IMR-90 (cell line): ENCODE data around the gene MDP1. TPM values are rescaled to one million over a fixed set of nuclear protein-coding genes. Genes with fewer than 3 reads are reported as not detected.
A peak's percentile ranks its signal among the peaks of the same experiment; 100 is the strongest.

Experiments used
- ATAC-seq: fragments of 200-7000 bp; cut with Tn5 transposase; 2 replicates; pipeline ENCODE4 v1.9.1; 2020; ENCODE audit warnings: low read depth, mild to moderate bottlenecking, moderate library complexity
- BruUV-seq: library from RNA; stranded (reverse); fragments of 400-500 nt; replicated peaks from 2 replicates; lab custom pipeline; 2021; lab: Mats Ljungman, UMichigan
- CTCF ChIA-PET: fragments of 300-600 bp; formaldehyde crosslinking; extraction: SDS; loops from one replicate; lab custom pipeline; 2021; ENCODE audit warnings: antibody characterized with exemption; lab: Yijun Ruan, JAX
- POLR2A ChIA-PET: fragments of 300-600 bp; sonication (Branson Sonifier 250); formaldehyde crosslinking; loops from one replicate; lab custom pipeline; 2022; ENCODE audit warnings: antibody characterized with exemption; ENCODE audit not compliant: unreplicated experiment; lab: Charles Lee
- DNase-seq: peaks from one replicate; pipeline ENCODE4 v3.0.0; 2013
- H2AFZ ChIP-seq: replicated peaks from 2 replicates; pipeline ENCODE3; 2013; ENCODE audit warnings: low read length, mild to moderate bottlenecking; ENCODE audit not compliant: poor library complexity
- H2AK5ac ChIP-seq: 2 replicates; pipeline ENCODE4 v1.6.1; 2013; ENCODE audit warnings: low read depth, low read length, inconsistent platforms
- H2AK9ac ChIP-seq: replicated peaks from 2 replicates; pipeline ENCODE3; 2013; ENCODE audit warnings: mild to moderate bottlenecking, low read depth, low read length, moderate library complexity; ENCODE audit not compliant: poor library complexity
- H2BK120ac ChIP-seq: 2 replicates; pipeline ENCODE4 v1.6.1; 2013; ENCODE audit warnings: low read depth, low read length, inconsistent platforms
- H2BK15ac ChIP-seq: 3 replicates; pipeline ENCODE4 v1.6.1; 2013; ENCODE audit warnings: low read depth, low read length, inconsistent platforms
- H2BK20ac ChIP-seq: 2 replicates; pipeline ENCODE4 v1.6.1; 2013; ENCODE audit warnings: low read depth, mild to moderate bottlenecking, inconsistent platforms, low read length, moderate library complexity
- H2BK5ac ChIP-seq: 2 replicates; pipeline ENCODE4 v1.6.1; 2013; ENCODE audit warnings: mild to moderate bottlenecking, low read depth, low read length, inconsistent platforms; ENCODE audit not compliant: poor library complexity, severe bottlenecking
- H3K14ac ChIP-seq: replicated peaks from 2 replicates; pipeline ENCODE4 v1.6.1; 2013; ENCODE audit warnings: low read depth, low read length, inconsistent platforms
- H3K18ac ChIP-seq: 2 replicates; pipeline ENCODE4 v1.6.1; 2013; ENCODE audit warnings: low read depth, low read length, control low read depth
- H3K23ac ChIP-seq: 2 replicates; pipeline ENCODE4 v1.6.1; 2013; ENCODE audit warnings: low read depth, low read length, inconsistent platforms
- H3K27ac ChIP-seq: 2 replicates; pipeline ENCODE4 v1.5.1; 2013; ENCODE audit warnings: mild to moderate bottlenecking, control low read depth, low read length; ENCODE audit not compliant: insufficient read depth
- H3K27me3 ChIP-seq: 2 replicates; pipeline ENCODE4 v1.6.1; 2013; ENCODE audit warnings: low read length; ENCODE audit not compliant: control insufficient read depth, insufficient read depth
- H3K36me3 ChIP-seq: 2 replicates; pipeline ENCODE4 v1.6.1; 2013; ENCODE audit warnings: low read length, mixed read lengths; ENCODE audit not compliant: control insufficient read depth, insufficient read depth
- H3K4ac ChIP-seq: 2 replicates; pipeline ENCODE4 v1.6.1; 2013; ENCODE audit warnings: low read depth, low read length, inconsistent platforms
- H3K4me1 ChIP-seq: 2 replicates; pipeline ENCODE4 v1.6.1; 2013; ENCODE audit warnings: low read length, mixed read lengths; ENCODE audit not compliant: control insufficient read depth, insufficient read depth
- H3K4me2 ChIP-seq: 2 replicates; pipeline ENCODE4 v1.6.1; 2013; ENCODE audit warnings: low read depth, mild to moderate bottlenecking, control low read depth, low read length, moderate library complexity
- H3K4me3 ChIP-seq: 2 replicates; pipeline ENCODE4 v1.5.1; 2013; ENCODE audit warnings: low read depth, mild to moderate bottlenecking, control low read depth, low read length, moderate library complexity; ENCODE audit not compliant: insufficient read depth
- H3K56ac ChIP-seq: 2 replicates; pipeline ENCODE4 v1.6.1; 2013; ENCODE audit warnings: low read length, inconsistent platforms; ENCODE audit not compliant: insufficient read depth; ENCODE audit errors: extremely low read depth
- H3K79me1 ChIP-seq, 2 experiments: 2 replicates each; pipeline ENCODE4 v1.6.1; 2013; ENCODE audit warnings: low read length in 2 of 2, inconsistent platforms in 1 of 2, low read depth in 1 of 2
- H3K9ac ChIP-seq: 2 replicates; pipeline ENCODE4 v1.6.1; 2013; ENCODE audit warnings: low read depth, low read length, control low read depth
- H3K9me1 ChIP-seq: 2 replicates; pipeline ENCODE4 v1.6.1; 2013; ENCODE audit warnings: low read length, inconsistent platforms; ENCODE audit not compliant: insufficient read depth
- H3K9me3 ChIP-seq: 2 replicates; pipeline ENCODE4 v1.6.1; 2013; ENCODE audit warnings: low read length; ENCODE audit not compliant: control insufficient read depth, insufficient read depth
- H4K20me1 ChIP-seq: 2 replicates; pipeline ENCODE4 v1.6.1; 2013; ENCODE audit warnings: low read length, inconsistent platforms; ENCODE audit not compliant: insufficient read depth
- H4K5ac ChIP-seq: 2 replicates; pipeline ENCODE4 v1.6.1; 2013; ENCODE audit warnings: mild to moderate bottlenecking, low read depth, low read length, control low read depth
- H4K8ac ChIP-seq, 2 experiments: 2 replicates each; pipeline ENCODE4 v1.6.1; 2013; ENCODE audit warnings: low read depth in 2 of 2, low read length in 2 of 2, control low read depth in 1 of 2, inconsistent platforms in 1 of 2
- H4K91ac ChIP-seq: 2 replicates; pipeline ENCODE4 v1.6.1; 2013; ENCODE audit warnings: low read depth, low read length, inconsistent platforms; ENCODE audit not compliant: insufficient read depth
- MAFK ChIP-seq: IDR thresholded peaks from 2 replicates; pipeline ENCODE4 v1.6.1; 2012; ENCODE audit warnings: low read depth, low read length, improper control_type of control experiment
- MXI1 ChIP-seq: IDR thresholded peaks from 2 replicates; pipeline ENCODE4 v1.6.1; 2012; ENCODE audit warnings: low read depth, mild to moderate bottlenecking, low read length, moderate library complexity, borderline replicate concordance
- RAD21 ChIP-seq: IDR thresholded peaks from 2 replicates; pipeline ENCODE4 v1.6.1; 2012; ENCODE audit warnings: low read length, improper control_type of control experiment
- SMC3 ChIP-seq: fragments of 150-350 bp; IDR thresholded peaks from 2 replicates; pipeline ENCODE4 v1.6.1; 2016; ENCODE audit warnings: low read depth, mild to moderate bottlenecking, antibody characterized with exemption, low read length, moderate library complexity
- USF2 ChIP-seq: fragments of 150-350 bp; IDR thresholded peaks from 2 replicates; pipeline ENCODE4 v1.6.1; 2017; ENCODE audit warnings: mild to moderate bottlenecking, antibody characterized with exemption, low read length, low read depth
- WGBS, 2 experiments: methylation state at CpG; one replicate each; pipeline versions ENCODE4 v1.1.5 to v1.1.7; 2013; ENCODE audit warnings: missing lambda C conversion rate in 2 of 2; ENCODE audit not compliant: insufficient read length in 1 of 2; ENCODE audit errors: extremely low coverage in 2 of 2; 5-methylcytosine and 5-hydroxymethylcytosine counted together
- dilution Hi-C: fragments of 300-500 bp; cut with HindIII; formaldehyde crosslinking; loops from one replicate; pipeline ENCODE4 v1.14.3; 2018; ENCODE audit warnings: low sequenced_read_pairs; ENCODE audit not compliant: unreplicated experiment
- in situ Hi-C: fragments of 300-500 bp; cut with MboI; formaldehyde crosslinking; loops from 3 replicates; pipeline ENCODE4 v1.14.3; 2019; ENCODE audit warnings: low sequenced_read_pairs, inconsistent platforms, mixed read lengths
- intact Hi-C: fragments of 100-400 bp; cut with micrococcal nuclease; formaldehyde crosslinking; loops from 2 replicates; pipeline ENCODE4 v1.10.0; 2022
- polyA plus RNA-seq, 3 experiments: library from polyadenylated mRNA; depleted of rRNA; stranded (reverse); fragments of >200 nt; gene quantifications; 2 replicates each; pipeline ENCODE4 v1.2.3, GENCODE V29; 2012; ENCODE audit warnings: low replicate concordance in 1 of 3
- total RNA-seq: library from RNA; depleted of rRNA; stranded (reverse); fragments of >200 nt; gene quantifications from 2 replicates; pipeline ENCODE4 v1.2.3, GENCODE V29; 2012

Gene MDP1
- total and polyA plus RNA-seq, 2 of the 4 experiments (the other 2 are of a cell fraction): 15.1 to 17.8 TPM

- Histone ChIP-seq H3K9me3 (no peaks in the 10 kb centered on the region), H3K4ac (no peak overlapping the region), H3K14ac (no peak overlapping the region), H4K5ac (no peak overlapping the region), H2BK15ac (no peak overlapping the region), H3K27me3 (no peaks in the 10 kb centered on the region), H3K9me1 (peaks cover 3% of the 10 kb centered on the region; the same call in 1 of the 2 replicates), H3K4me1 (peaks cover 4% of the 10 kb centered on the region), H2BK120ac (no peak overlapping the region), H3K23ac (no peak overlapping the region), H3K4me2 (no peak overlapping the region), H3K9ac (no peak overlapping the region), H3K56ac (no peak overlapping the region), H2BK5ac (no peak overlapping the region), H4K20me1 (no peaks in the 10 kb centered on the region; the same call in 1 of the 2 replicates), H2AFZ (no peak overlapping the region), H3K4me3 (no peak overlapping the region), H4K91ac (no peak overlapping the region), H3K18ac (no peak overlapping the region), H3K79me1 (peaks cover 10 to 49% of the 10 kb centered on the region in 2 experiments), H2BK20ac (no peak overlapping the region), H4K8ac (no peak overlapping the region), H3K36me3 (peaks cover 6% of the 10 kb centered on the region; the same call in 1 of the 2 replicates), H3K27ac (no peak overlapping the region), H2AK5ac (no peak overlapping the region), H2AK9ac (no peak overlapping the region)
- dilution Hi-C loops (no loop called here), intact Hi-C loops (no loop called here), in situ Hi-C loops (no loop called here)
- TF ChIP-seq SMC3: no peak
- no peak for TF ChIP-seq RAD21
- TF ChIP-seq MAFK: peak; percentile 95
- TF ChIP-seq MXI1: no peak
- TF ChIP-seq USF2: no peak
- no CpG with 5 or more reads among the region's 1 CpG for WGBS, 2 experiments
- CTCF ChIA-PET: interaction anchor here (2.5 kb wide), 1 partner anchor 10 kb away, joined by 7 read pairs; the partner anchor contains the start of gene MDP1
- no TSS peak for BruUV-seq
- ATAC-seq: no peak
- POLR2A ChIA-PET: no interaction called here
- no peak for DNase-seq
Measured at GRCh38 chr14:24226473-24226872, 10.6 kb upstream of the MDP1 start.
